Caco-2 (cell line): ENCODE measurements around the gene HASPIN. TPM values are rescaled to one million over a fixed set of nuclear protein-coding genes. Genes with fewer than 3 reads are reported as not detected.

Experiments
- BruUV-seq: library from RNA; stranded (reverse); fragments of 400-500 nt; replicated peaks from 2 replicates; lab custom pipeline; 2021; lab: Mats Ljungman, UMichigan
- CTCF ChIA-PET: fragments of 300-600 bp; sonication (Branson Sonifier 250); formaldehyde crosslinking; loops from one replicate; lab custom pipeline; 2022; ENCODE audit warnings: antibody characterized with exemption; lab: Charles Lee
- POLR2A ChIA-PET: fragments of 300-600 bp; sonication (Branson Sonifier 250); formaldehyde crosslinking; loops from one replicate; lab custom pipeline; 2022; ENCODE audit warnings: antibody characterized with exemption; lab: Charles Lee
- DNase-seq, 2 experiments: peaks; one replicate each; pipeline versions ENCODE4 v3.0.0 to v3.0.0-alpha.2; 2020 to 2022
- H3K27me3 ChIP-seq: replicated peaks from 2 replicates; pipeline ENCODE4 v1.6.0; 2011; ENCODE audit warnings: low read length; ENCODE audit not compliant: control insufficient read depth, insufficient read depth
- H3K36me3 ChIP-seq: 2 replicates; pipeline ENCODE4 v1.5.1; 2011; ENCODE audit warnings: low read length; ENCODE audit not compliant: control insufficient read depth, insufficient read depth
- H3K4me1 ChIP-seq: fragments of 250-450 bp; sonication (Bioruptor Pico); 2 replicates; pipeline ENCODE4 v1.5.1; 2020; ENCODE audit warnings: mild to moderate bottlenecking
- H3K4me3 ChIP-seq: 2 replicates; pipeline ENCODE4 v1.5.1; 2011; ENCODE audit warnings: low read depth, mild to moderate bottlenecking, control low read depth, low read length
- H3K9me3 ChIP-seq: fragments of 250-450 bp; sonication (Bioruptor Pico); 2 replicates; pipeline ENCODE4 v1.5.1; 2020; ENCODE audit warnings: mild to moderate bottlenecking, moderate library complexity
- H3K27ac Mint-ChIP-seq: one replicate; pipeline ENCODE4 v1.8.0; 2022; ENCODE audit warnings: mixed read lengths; ENCODE audit not compliant: unreplicated experiment
- H3K27me3 Mint-ChIP-seq: one replicate; pipeline ENCODE4 v1.8.0; 2022; ENCODE audit warnings: mixed read lengths; ENCODE audit not compliant: insufficient read depth, unreplicated experiment
- H3K36me3 Mint-ChIP-seq: one replicate; pipeline ENCODE4 v1.8.0; 2022; ENCODE audit warnings: mild to moderate bottlenecking, mixed read lengths; ENCODE audit not compliant: insufficient read depth, unreplicated experiment
- H3K4me1 Mint-ChIP-seq: one replicate; pipeline ENCODE4 v1.8.0; 2022; ENCODE audit warnings: low read depth, mixed read lengths; ENCODE audit not compliant: unreplicated experiment
- H3K4me3 Mint-ChIP-seq: one replicate; pipeline ENCODE4 v1.8.0; 2022; ENCODE audit warnings: mild to moderate bottlenecking, moderate library complexity, mixed read lengths; ENCODE audit not compliant: unreplicated experiment
- H3K9me3 Mint-ChIP-seq: one replicate; pipeline ENCODE4 v1.8.0; 2022; ENCODE audit warnings: mixed read lengths; ENCODE audit not compliant: unreplicated experiment
- intact Hi-C: fragments of 100-400 bp; cut with micrococcal nuclease; formaldehyde crosslinking; loops from one replicate; pipeline ENCODE4 v1.10.0; 2022; ENCODE audit not compliant: unreplicated experiment
- total RNA-seq: library from RNA; stranded (reverse); gene quantifications from 2 replicates; pipeline ENCODE4 v1.2.3, GENCODE V29; 2022
- TF ChIP-seq, protein P1 (sequence below), 2 experiments: fragments of 200-600 bp in 1 of 2; IDR thresholded peaks; 1 replicate in 1 of 2; 2 replicates in 1 of 2; pipeline versions ENCODE4 v1.5.1 to v1.8.0; 2011 to 2022; ENCODE audit warnings: antibody characterized with exemption in 1 of 2, control low read depth in 1 of 2, inconsistent platforms in 1 of 2, low read depth in 1 of 2, low read length in 1 of 2, mild to moderate bottlenecking in 1 of 2, moderate library complexity in 1 of 2; ENCODE audit not compliant: insufficient read depth in 1 of 2, severe bottlenecking in 1 of 2, unreplicated experiment in 1 of 2

HASPIN gene
- total RNA-seq, 1 experiment from 2014 or later, result 9.5 TPM

DNA sequence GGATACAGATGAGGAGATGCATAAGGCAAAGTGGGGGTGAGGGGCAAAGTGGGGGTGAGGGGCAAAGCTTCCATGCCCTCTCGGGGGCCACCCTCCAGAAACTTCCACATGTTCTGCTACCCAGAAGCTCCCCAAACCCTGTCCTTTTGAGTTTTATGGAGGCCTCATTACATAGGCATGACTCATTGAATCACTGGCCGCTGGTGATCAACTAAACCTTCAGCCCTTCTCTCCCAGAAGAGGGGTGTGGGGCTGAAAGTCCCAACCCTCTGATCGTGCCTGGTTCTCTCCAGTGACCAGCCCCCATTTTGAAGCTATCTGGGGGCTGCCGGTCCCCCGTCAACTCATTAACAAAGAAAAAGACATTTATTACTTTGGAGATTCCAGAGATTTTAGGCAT lies 49.8 kb downstream of the HASPIN start:
- Histone ChIP-seq H3K36me3 (no peaks in the 10 kb centered on the region), H3K27me3 (no peaks in the 10 kb centered on the region), H3K4me3 (no peak overlapping the region), H3K9me3 (no peaks in the 10 kb centered on the region), H3K4me1 (no peaks in the 10 kb centered on the region)
- H3K9me3 Mint-ChIP-seq, result no peaks in the 10 kb centered on the region
- H3K36me3 Mint-ChIP-seq, result no peaks in the 10 kb centered on the region
- H3K27ac Mint-ChIP-seq, result no peak overlapping the region
- CTCF ChIA-PET, result no interaction called here
- H3K4me1 Mint-ChIP-seq, result no peaks in the 10 kb centered on the region
- H3K27me3 Mint-ChIP-seq, result no peaks in the 10 kb centered on the region
- no TSS peak for BruUV-seq
- DNase-seq, result no peak
- no peak overlapping the region for H3K4me3 Mint-ChIP-seq
- TF ChIP-seq, protein P1, sequence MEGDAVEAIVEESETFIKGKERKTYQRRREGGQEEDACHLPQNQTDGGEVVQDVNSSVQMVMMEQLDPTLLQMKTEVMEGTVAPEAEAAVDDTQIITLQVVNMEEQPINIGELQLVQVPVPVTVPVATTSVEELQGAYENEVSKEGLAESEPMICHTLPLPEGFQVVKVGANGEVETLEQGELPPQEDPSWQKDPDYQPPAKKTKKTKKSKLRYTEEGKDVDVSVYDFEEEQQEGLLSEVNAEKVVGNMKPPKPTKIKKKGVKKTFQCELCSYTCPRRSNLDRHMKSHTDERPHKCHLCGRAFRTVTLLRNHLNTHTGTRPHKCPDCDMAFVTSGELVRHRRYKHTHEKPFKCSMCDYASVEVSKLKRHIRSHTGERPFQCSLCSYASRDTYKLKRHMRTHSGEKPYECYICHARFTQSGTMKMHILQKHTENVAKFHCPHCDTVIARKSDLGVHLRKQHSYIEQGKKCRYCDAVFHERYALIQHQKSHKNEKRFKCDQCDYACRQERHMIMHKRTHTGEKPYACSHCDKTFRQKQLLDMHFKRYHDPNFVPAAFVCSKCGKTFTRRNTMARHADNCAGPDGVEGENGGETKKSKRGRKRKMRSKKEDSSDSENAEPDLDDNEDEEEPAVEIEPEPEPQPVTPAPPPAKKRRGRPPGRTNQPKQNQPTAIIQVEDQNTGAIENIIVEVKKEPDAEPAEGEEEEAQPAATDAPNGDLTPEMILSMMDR (IDR thresholded peaks at IDR 0.05; ENCODE audit: insufficient read depth in 1 of 2, low read depth in 1 of 2, low read length in 1 of 2, severe bottlenecking in 1 of 2, unreplicated experiment in 1 of 2), result no peak
- intact Hi-C loops, result no loop called here
- POLR2A ChIA-PET, result no interaction called here

DNA sequence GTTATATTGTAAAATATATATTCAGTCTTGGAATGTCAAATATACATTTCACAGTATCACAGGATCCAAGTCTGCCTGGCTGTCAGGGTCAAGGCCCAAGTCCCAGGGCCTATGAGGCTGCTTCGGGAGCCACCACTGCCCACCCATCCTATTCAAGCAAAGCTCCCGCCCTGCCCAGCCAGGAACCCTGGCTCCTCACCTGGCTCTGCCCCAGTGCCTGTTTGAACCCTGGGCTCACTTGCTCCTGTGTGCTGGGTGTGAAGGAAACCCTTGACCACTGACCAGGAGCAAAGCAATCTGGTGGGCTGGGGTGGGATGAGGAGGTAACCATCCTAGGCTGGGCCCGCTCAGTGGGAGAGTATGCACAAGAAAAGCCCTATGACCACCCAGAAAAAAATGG lies 50.3 kb downstream of the HASPIN start:
- H3K4me3 Mint-ChIP-seq, result no peak overlapping the region
- no peak for DNase-seq
- H3K4me1 ChIP-seq, result no peaks in the 10 kb centered on the region
- H3K4me3 ChIP-seq, result no peak overlapping the region
- H3K27me3 ChIP-seq, result no peaks in the 10 kb centered on the region
- H3K27me3 Mint-ChIP-seq, result no peaks in the 10 kb centered on the region
- ChIA-PET CTCF (no interaction called here), POLR2A (no interaction called here)
- no peaks in the 10 kb centered on the region for H3K36me3 Mint-ChIP-seq
- H3K27ac Mint-ChIP-seq, result no peak overlapping the region
- no TSS peak for BruUV-seq
- H3K4me1 Mint-ChIP-seq, result no peaks in the 10 kb centered on the region
- H3K9me3 Mint-ChIP-seq, result no peaks in the 10 kb centered on the region
- intact Hi-C loops, result no loop called here
- no peaks in the 10 kb centered on the region for H3K9me3 ChIP-seq
- H3K36me3 ChIP-seq, result no peaks in the 10 kb centered on the region
- TF ChIP-seq, protein P1 (IDR thresholded peaks at IDR 0.05; ENCODE audit: insufficient read depth in 1 of 2, low read depth in 1 of 2, low read length in 1 of 2, severe bottlenecking in 1 of 2, unreplicated experiment in 1 of 2), result no peak

Other genes with a start within 250 kb of the HASPIN start
- gene ASPA, start 247.9 kb upstream of the HASPIN start, total RNA-seq, result 0.27 and 0.42 TPM in 2 replicates
- gene TRPV3, start 166.1 kb upstream of the HASPIN start, total RNA-seq, result 8.4 and 8.9 TPM in 2 replicates
- 1.8 and 3.1 TPM in 2 replicates for gene TRPV1, start 114.5 kb upstream of the HASPIN start, total RNA-seq
- gene SHPK, start 87.7 kb upstream of the HASPIN start, total RNA-seq, result 17.4 and 17.7 TPM in 2 replicates
- 11.8 and 15.6 TPM in 2 replicates for gene CTNS, start 87.1 kb upstream of the HASPIN start, total RNA-seq
- gene TAX1BP3, start 55.3 kb upstream of the HASPIN start, total RNA-seq, result 58.2 and 61.9 TPM in 2 replicates
- gene EMC6, start 55.1 kb upstream of the HASPIN start, total RNA-seq, result 35.1 and 36.8 TPM in 2 replicates
- gene P2RX5, start 27.7 kb upstream of the HASPIN start, total RNA-seq, result 0.66 and 1.4 TPM in 2 replicates
- 12.5 and 12.8 TPM in 2 replicates for gene ITGAE, start 77.3 kb downstream of the HASPIN start, total RNA-seq
- 28.4 and 32.8 TPM in 2 replicates for gene NCBP3, start 122.3 kb downstream of the HASPIN start, total RNA-seq
- gene CAMKK1, start 169.2 kb downstream of the HASPIN start, total RNA-seq, result 1.4 and 1.9 TPM in 2 replicates
- 0.23 TPM in 1 of 2 replicates, not detected in the other for gene P2RX1, start 192.6 kb downstream of the HASPIN start, total RNA-seq
- gene ATP2A3, start 240.5 kb downstream of the HASPIN start, total RNA-seq, result 8.0 and 8.2 TPM in 2 replicates